K562 (cell line): ENCODE measurements around the gene DUSP10. TPM values are rescaled to one million over a fixed set of nuclear protein-coding genes. Genes with fewer than 3 reads are reported as not detected.

ENCODE experiments used
- ATAC-seq: fragments of 200-7000 bp; cut with Tn5 transposase; 3 replicates; pipeline ENCODE4 v1.9.1; 2020; ENCODE audit warnings: moderate library complexity
- BruUV-seq: library from RNA; stranded (reverse); fragments of 400-500 nt; replicated peaks from 2 replicates; lab custom pipeline; 2021; lab: Mats Ljungman, UMichigan
- CTCF ChIA-PET: fragments of 300-600 bp; formaldehyde crosslinking; extraction: SDS; loops from one replicate; lab custom pipeline; 2021; ENCODE audit warnings: low intra/inter-chr PET ratio; lab: Yijun Ruan, JAX
- POLR2A ChIA-PET: fragments of 300-600, 350-650 bp; sonication (Branson Sonifier 250); formaldehyde crosslinking; extraction: SDS; loops from one replicate; lab custom pipeline; 2021; ENCODE audit warnings: antibody characterized with exemption, inconsistent platforms; lab: Yijun Ruan, JAX
- DNase-seq, 4 experiments: peaks; one replicate each; pipeline versions ENCODE4 v3.0.0 to v3.0.0-alpha.2; 2011 to 2018; ENCODE audit warnings: low spot score in 3 of 4, mixed read lengths in 3 of 4; ENCODE audit errors: extremely low read depth in 1 of 4
- FAIRE-seq: peaks from 2 replicates; lab custom pipeline; 2011; peaks lifted over from hg19 to GRCh38; lab: Jason Lieb, UNC
- H2AFZ ChIP-seq: 2 replicates; pipeline ENCODE4 v1.6.0; 2011; ENCODE audit warnings: low read depth, low read length, control low read depth, inconsistent platforms
- H3K27ac ChIP-seq: fragments of 200-600 bp; 3 replicates; pipeline ENCODE4 v1.8.0; 2011; ENCODE audit warnings: low read depth, mild to moderate bottlenecking, control low read depth, inconsistent platforms, low read length, moderate library complexity, mixed read lengths; ENCODE audit errors: extremely low read depth
- H3K27me3 ChIP-seq, 2 experiments: fragments of 300-600 bp in 1 of 2; 2 replicates in 1 of 2; 3 replicates in 1 of 2; pipeline versions ENCODE4 v1.6.0 to v1.8.0; 2011; ENCODE audit warnings: inconsistent platforms in 2 of 2, low read length in 2 of 2, mild to moderate bottlenecking in 1 of 2, mixed read lengths in 1 of 2, moderate library complexity in 1 of 2; ENCODE audit not compliant: control insufficient read depth in 2 of 2, insufficient read depth in 2 of 2
- H3K36me3 ChIP-seq: fragments of 300-600 bp; 3 replicates; pipeline ENCODE4 v1.8.0; 2011; ENCODE audit warnings: mild to moderate bottlenecking, low read length, inconsistent platforms; ENCODE audit not compliant: control insufficient read depth, insufficient read depth
- H3K4me1 ChIP-seq, 2 experiments: fragments of 200-600 bp in 1 of 2; replicated peaks in 1 of 2; 2 replicates in 1 of 2; 3 replicates in 1 of 2; pipeline versions ENCODE4 v1.5.1 to v1.8.0; 2011; ENCODE audit warnings: inconsistent platforms in 2 of 2, low read length in 2 of 2, mild to moderate bottlenecking in 1 of 2, mixed read lengths in 1 of 2, moderate library complexity in 1 of 2; ENCODE audit not compliant: control insufficient read depth in 2 of 2, insufficient read depth in 2 of 2
- H3K4me2 ChIP-seq: 2 replicates; pipeline ENCODE4 v1.6.1; 2011; ENCODE audit warnings: low read length, control low read depth, inconsistent platforms, mixed read lengths; ENCODE audit not compliant: insufficient read depth
- H3K4me3 ChIP-seq: fragments of 200-600 bp; sonication (generic), shearing (Covaris generic); 2 replicates; pipeline ENCODE4 v1.5.1; 2016; ENCODE audit warnings: control low read depth, inconsistent platforms
- H3K79me2 ChIP-seq: fragments of 200-600 bp; 3 replicates; pipeline ENCODE4 v1.8.0; 2011; ENCODE audit warnings: low read length, inconsistent platforms; ENCODE audit not compliant: control insufficient read depth, insufficient read depth
- H3K9ac ChIP-seq, 2 experiments: 2 replicates each; pipeline versions ENCODE4 v1.6.0 to v1.6.1; 2011; ENCODE audit warnings: low read depth in 2 of 2, low read length in 2 of 2, control low read depth in 1 of 2, inconsistent platforms in 1 of 2, mild to moderate bottlenecking in 1 of 2, mixed read lengths in 1 of 2; ENCODE audit not compliant: insufficient read depth in 1 of 2
- H3K9me1 ChIP-seq: one replicate; pipeline ENCODE4 v1.6.0; 2011; ENCODE audit warnings: inconsistent platforms, mild to moderate bottlenecking, low read length, moderate library complexity; ENCODE audit not compliant: control insufficient read depth, insufficient read depth
- H3K9me3 ChIP-seq: replicated peaks from 2 replicates; pipeline ENCODE4 v1.5.1; 2011; ENCODE audit warnings: low read depth, low read length, inconsistent platforms; ENCODE audit not compliant: control insufficient read depth, insufficient read depth
- H4K20me1 ChIP-seq: replicated peaks from 2 replicates; pipeline ENCODE4 v1.6.1; 2011; ENCODE audit warnings: low read length, inconsistent platforms, mixed read lengths; ENCODE audit not compliant: control insufficient read depth, insufficient read depth
- CREM ChIP-seq: IDR thresholded peaks from 2 replicates; pipeline ENCODE4 v1.6.1; 2014; ENCODE audit warnings: antibody characterized with exemption, low read depth
- FOSL1 ChIP-seq: fragments of 200-800 bp; sonication (Bioruptor generic); conservative IDR thresholded peaks from 2 replicates; pipeline ENCODE4 v1.6.1; 2016; ENCODE audit warnings: missing genetic modification characterization, missing compliant biosample characterization
- KDM4B ChIP-seq, 2 experiments: fragments of 450-650 bp in 1 of 2; sonication (generic) in 1 of 2; IDR thresholded peaks; 2 replicates each; pipeline ENCODE4 v1.6.1; 2016 to 2017; ENCODE audit warnings: borderline replicate concordance in 2 of 2, antibody characterized with exemption in 1 of 2, low read depth in 1 of 2, mild to moderate bottlenecking in 1 of 2
- WGBS: fragments of 100-300 bp; shearing (Covaris generic); methylation state at CpG from one replicate; pipeline ENCODE4 v1.1.6; 2016; ENCODE audit warnings: low coverage, mixed read lengths; ENCODE audit not compliant: insufficient coverage; ENCODE audit errors: missing lambda C conversion rate; 5-methylcytosine and 5-hydroxymethylcytosine counted together
- in situ Hi-C: fragments of 300-500 bp; cut with MboI; formaldehyde crosslinking; loops from 4 replicates; pipeline ENCODE4 v1.15.0; 2018; ENCODE audit warnings: inconsistent platforms, mixed read lengths
- intact Hi-C: fragments of 100-400 bp; cut with micrococcal nuclease; formaldehyde crosslinking; loops from 2 replicates; pipeline ENCODE4 v1.14.2; 2022
- polyA plus RNA-seq, 8 experiments: library from polyadenylated mRNA; depleted of rRNA in 4 of 8; stranded (reverse) in 5 of 8; unstranded in 3 of 8; fragments of >200 nt; fragmentation: Nextera tagmentation in 2 of 8; fragmentation: Illumina TruSeq in 1 of 8; extraction: Ambion mirVana in 2 of 8; extraction: Trizol in 1 of 8; gene quantifications; 2 replicates each; pipeline versions ENCODE4 v1.2.1 to v1.2.3, GENCODE V29; 2011 to 2014; ENCODE audit warnings: inconsistent platforms in 1 of 8, missing spikeins in 1 of 8
- total RNA-seq, 7 experiments: library from RNA; depleted of rRNA in 6 of 7; stranded (reverse); fragments of >200 nt in 6 of 7; fragmentation: Illumina TruSeq in 2 of 7; extraction: Trizol in 2 of 7; gene quantifications; 2 replicates each; pipeline versions ENCODE4 v1.2.1 to v1.2.3, GENCODE V29; 2011 to 2021; ENCODE audit warnings: low replicate concordance in 1 of 7
- TF ChIP-seq, protein P1 (sequence below): sonication (generic); formaldehyde crosslinking; IDR thresholded peaks from 2 replicates; pipeline ENCODE4 v1.8.1; 2023; ENCODE audit warnings: missing genetic modification reagents, mild to moderate bottlenecking, borderline replicate concordance
- TF ChIP-seq, protein P2 (sequence below): sonication (generic); formaldehyde crosslinking; IDR thresholded peaks from 2 replicates; pipeline ENCODE4 v1.8.1; 2023; ENCODE audit warnings: mild to moderate bottlenecking, missing genetic modification reagents
- TF ChIP-seq, protein P3 (sequence below): sonication (generic); formaldehyde crosslinking; IDR thresholded peaks from 2 replicates; pipeline ENCODE4 v1.8.0; 2023; ENCODE audit warnings: mild to moderate bottlenecking, missing genetic modification reagents
- TF ChIP-seq, protein P4 (sequence below): conservative IDR thresholded peaks from 2 replicates; pipeline ENCODE4 v1.6.1; 2011; ENCODE audit warnings: low read depth, mild to moderate bottlenecking, low read length; ENCODE audit not compliant: control insufficient read depth

Gene DUSP10
- total and polyA plus RNA-seq, 9 of the 15 experiments (the other 6 are each of a cell fraction or from before 2014, with no cell fraction given): 1.7 to 8.3 (median 6.1) TPM

DNA sequence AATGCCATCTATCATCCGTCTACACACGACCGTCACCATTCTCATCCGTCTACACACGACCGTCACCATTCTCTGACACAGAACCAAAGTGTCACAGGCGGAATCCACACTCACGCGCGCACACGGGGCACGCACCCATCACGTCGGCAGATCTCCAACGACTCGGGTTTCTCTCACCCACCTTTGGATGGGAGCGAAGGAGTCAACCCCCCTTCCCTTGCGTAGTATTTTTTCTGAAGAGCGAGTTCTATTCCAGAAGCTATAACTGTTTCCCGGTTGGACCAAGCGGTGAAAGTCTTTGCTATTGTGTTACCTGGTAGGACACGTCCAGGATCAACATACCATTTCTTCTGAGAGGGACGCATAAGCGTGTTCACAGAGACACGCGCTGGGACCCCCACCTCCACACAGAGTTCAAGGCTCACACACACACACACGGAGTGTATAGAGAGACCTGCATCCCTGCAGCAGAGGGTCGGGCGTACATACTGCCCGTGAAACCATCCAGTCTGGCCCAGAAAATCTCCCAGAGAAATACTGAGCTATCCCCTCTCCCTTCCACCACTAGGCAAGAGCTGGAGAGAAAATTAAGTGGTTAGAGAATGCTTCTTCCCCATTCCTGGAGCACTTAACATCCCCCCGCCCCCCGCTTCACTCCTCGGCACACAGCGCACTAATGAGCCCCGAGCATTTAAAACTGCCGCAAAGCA is 741 bp downstream of the DUSP10 start:
- 0 out of 2 replicates have a peak, but pooled peaks cover 6% of the 10 kb centered on the region for H4K20me1 ChIP-seq
- POLR2A ChIA-PET: interaction anchor here (0.7 to 2.9 kb wide), 16 partner anchors 8 to 852 kb away, joined by 3 to 17 read pairs (median 5); no protein-coding TSS in a partner anchor
- peak overlapping the region; percentile 83 to 90 for H3K9ac ChIP-seq
- peak overlapping the region; percentile 93 for H3K27ac ChIP-seq
- H3K9me1 ChIP-seq: no peaks in the 10 kb centered on the region
- H2AFZ ChIP-seq: peak overlapping the region; percentile 96
- ATAC-seq (peak; percentile 3), FAIRE-seq (peak; percentile 29), DNase-seq (peak in 3 of 4 experiments; percentile 31 to 41 (median 33))
- H3K9me3 ChIP-seq: no peaks in the 10 kb centered on the region
- CTCF ChIA-PET: interaction anchor here (0.8 kb wide), 1 partner anchor 73 kb away, joined by 3 read pairs; no protein-coding TSS in a partner anchor
- peaks cover 18 to 19% of the 10 kb centered on the region in 2 experiments for H3K4me1 ChIP-seq
- in situ Hi-C loops: no loop called here
- peaks cover 11% of the 10 kb centered on the region; the same call in 2 of the 3 replicates for H3K36me3 ChIP-seq
- WGBS: 3% methylated on average over 36 of the region's 36 CpGs
- H3K4me3 ChIP-seq: peak overlapping the region; percentile 74
- peaks cover 39% of the 10 kb centered on the region for H3K79me2 ChIP-seq
- intact Hi-C loops: loop anchor here (5.0 to 10.0 kb wide), 4 partner anchors 69 to 264 kb away; no protein-coding TSS in a partner anchor
- H3K27me3 ChIP-seq: no peaks in the 10 kb centered on the region
- H3K4me2 ChIP-seq: peak overlapping the region; percentile 99
- TSS peak; percentile 66 for BruUV-seq
- TF ChIP-seq, protein P1, sequence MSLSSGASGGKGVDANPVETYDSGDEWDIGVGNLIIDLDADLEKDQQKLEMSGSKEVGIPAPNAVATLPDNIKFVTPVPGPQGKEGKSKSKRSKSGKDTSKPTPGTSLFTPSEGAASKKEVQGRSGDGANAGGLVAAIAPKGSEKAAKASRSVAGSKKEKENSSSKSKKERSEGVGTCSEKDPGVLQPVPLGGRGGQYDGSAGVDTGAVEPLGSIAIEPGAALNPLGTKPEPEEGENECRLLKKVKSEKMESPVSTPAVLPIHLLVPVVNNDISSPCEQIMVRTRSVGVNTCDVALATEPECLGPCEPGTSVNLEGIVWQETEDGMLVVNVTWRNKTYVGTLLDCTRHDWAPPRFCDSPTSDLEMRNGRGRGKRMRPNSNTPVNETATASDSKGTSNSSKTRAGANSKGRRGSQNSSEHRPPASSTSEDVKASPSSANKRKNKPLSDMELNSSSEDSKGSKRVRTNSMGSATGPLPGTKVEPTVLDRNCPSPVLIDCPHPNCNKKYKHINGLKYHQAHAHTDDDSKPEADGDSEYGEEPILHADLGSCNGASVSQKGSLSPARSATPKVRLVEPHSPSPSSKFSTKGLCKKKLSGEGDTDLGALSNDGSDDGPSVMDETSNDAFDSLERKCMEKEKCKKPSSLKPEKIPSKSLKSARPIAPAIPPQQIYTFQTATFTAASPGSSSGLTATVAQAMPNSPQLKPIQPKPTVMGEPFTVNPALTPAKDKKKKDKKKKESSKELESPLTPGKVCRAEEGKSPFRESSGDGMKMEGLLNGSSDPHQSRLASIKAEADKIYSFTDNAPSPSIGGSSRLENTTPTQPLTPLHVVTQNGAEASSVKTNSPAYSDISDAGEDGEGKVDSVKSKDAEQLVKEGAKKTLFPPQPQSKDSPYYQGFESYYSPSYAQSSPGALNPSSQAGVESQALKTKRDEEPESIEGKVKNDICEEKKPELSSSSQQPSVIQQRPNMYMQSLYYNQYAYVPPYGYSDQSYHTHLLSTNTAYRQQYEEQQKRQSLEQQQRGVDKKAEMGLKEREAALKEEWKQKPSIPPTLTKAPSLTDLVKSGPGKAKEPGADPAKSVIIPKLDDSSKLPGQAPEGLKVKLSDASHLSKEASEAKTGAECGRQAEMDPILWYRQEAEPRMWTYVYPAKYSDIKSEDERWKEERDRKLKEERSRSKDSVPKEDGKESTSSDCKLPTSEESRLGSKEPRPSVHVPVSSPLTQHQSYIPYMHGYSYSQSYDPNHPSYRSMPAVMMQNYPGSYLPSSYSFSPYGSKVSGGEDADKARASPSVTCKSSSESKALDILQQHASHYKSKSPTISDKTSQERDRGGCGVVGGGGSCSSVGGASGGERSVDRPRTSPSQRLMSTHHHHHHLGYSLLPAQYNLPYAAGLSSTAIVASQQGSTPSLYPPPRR (CRISPR knock-in tag): no peak
- TF ChIP-seq, protein P2, sequence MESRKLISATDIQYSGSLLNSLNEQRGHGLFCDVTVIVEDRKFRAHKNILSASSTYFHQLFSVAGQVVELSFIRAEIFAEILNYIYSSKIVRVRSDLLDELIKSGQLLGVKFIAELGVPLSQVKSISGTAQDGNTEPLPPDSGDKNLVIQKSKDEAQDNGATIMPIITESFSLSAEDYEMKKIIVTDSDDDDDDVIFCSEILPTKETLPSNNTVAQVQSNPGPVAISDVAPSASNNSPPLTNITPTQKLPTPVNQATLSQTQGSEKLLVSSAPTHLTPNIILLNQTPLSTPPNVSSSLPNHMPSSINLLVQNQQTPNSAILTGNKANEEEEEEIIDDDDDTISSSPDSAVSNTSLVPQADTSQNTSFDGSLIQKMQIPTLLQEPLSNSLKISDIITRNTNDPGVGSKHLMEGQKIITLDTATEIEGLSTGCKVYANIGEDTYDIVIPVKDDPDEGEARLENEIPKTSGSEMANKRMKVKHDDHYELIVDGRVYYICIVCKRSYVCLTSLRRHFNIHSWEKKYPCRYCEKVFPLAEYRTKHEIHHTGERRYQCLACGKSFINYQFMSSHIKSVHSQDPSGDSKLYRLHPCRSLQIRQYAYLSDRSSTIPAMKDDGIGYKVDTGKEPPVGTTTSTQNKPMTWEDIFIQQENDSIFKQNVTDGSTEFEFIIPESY (CRISPR knock-in tag): no peak
- TF ChIP-seq CREM: peak; percentile 23; the same call in 1 of the 2 replicates
- peak in 1 of 2 experiments; percentile 20; a peak in 1 of 4 replicates for TF ChIP-seq KDM4B (IDR thresholded peaks at IDR 0.05; ENCODE audit: borderline replicate concordance in 2 of 2, low read depth in 1 of 2)
- TF ChIP-seq, protein P3, sequence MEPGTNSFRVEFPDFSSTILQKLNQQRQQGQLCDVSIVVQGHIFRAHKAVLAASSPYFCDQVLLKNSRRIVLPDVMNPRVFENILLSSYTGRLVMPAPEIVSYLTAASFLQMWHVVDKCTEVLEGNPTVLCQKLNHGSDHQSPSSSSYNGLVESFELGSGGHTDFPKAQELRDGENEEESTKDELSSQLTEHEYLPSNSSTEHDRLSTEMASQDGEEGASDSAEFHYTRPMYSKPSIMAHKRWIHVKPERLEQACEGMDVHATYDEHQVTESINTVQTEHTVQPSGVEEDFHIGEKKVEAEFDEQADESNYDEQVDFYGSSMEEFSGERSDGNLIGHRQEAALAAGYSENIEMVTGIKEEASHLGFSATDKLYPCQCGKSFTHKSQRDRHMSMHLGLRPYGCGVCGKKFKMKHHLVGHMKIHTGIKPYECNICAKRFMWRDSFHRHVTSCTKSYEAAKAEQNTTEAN (CRISPR knock-in tag): 0 out of 2 replicates have a peak, but pooled peaks have one; percentile 16
- TF ChIP-seq, protein P4, sequence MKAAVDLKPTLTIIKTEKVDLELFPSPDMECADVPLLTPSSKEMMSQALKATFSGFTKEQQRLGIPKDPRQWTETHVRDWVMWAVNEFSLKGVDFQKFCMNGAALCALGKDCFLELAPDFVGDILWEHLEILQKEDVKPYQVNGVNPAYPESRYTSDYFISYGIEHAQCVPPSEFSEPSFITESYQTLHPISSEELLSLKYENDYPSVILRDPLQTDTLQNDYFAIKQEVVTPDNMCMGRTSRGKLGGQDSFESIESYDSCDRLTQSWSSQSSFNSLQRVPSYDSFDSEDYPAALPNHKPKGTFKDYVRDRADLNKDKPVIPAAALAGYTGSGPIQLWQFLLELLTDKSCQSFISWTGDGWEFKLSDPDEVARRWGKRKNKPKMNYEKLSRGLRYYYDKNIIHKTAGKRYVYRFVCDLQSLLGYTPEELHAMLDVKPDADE: no peak
- TF ChIP-seq FOSL1 (tag): 0 out of 2 replicates have a peak, but pooled peaks have one; percentile 5
